Measurements from ENCODE around the gene TSLP.

DNA sequence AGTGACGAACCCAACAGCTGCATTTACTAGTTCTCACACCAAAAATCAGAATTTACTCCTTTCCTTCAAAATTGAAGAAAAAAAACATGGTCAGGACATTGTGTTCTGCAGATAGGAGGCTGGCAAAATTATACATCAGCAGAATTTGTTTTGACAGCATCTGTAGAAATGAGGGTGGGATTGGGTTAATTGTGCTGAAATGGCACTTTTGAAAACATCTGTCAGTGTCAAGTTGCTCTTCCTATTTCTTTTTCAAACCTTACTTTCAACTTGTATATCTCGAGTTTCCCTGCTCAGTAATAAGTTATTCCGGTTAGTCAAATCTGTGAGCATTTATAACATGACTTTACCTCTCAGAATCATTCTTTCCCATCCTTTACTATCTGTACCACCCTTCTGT is 40.4 kb downstream of the TSLP start:
- TF ChIP-seq, protein P1, sequence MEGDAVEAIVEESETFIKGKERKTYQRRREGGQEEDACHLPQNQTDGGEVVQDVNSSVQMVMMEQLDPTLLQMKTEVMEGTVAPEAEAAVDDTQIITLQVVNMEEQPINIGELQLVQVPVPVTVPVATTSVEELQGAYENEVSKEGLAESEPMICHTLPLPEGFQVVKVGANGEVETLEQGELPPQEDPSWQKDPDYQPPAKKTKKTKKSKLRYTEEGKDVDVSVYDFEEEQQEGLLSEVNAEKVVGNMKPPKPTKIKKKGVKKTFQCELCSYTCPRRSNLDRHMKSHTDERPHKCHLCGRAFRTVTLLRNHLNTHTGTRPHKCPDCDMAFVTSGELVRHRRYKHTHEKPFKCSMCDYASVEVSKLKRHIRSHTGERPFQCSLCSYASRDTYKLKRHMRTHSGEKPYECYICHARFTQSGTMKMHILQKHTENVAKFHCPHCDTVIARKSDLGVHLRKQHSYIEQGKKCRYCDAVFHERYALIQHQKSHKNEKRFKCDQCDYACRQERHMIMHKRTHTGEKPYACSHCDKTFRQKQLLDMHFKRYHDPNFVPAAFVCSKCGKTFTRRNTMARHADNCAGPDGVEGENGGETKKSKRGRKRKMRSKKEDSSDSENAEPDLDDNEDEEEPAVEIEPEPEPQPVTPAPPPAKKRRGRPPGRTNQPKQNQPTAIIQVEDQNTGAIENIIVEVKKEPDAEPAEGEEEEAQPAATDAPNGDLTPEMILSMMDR (conservative IDR thresholded peaks at IDR 0.05; ENCODE audit: low read length): no peak
- no peak for TF ChIP-seq EZH2phosphoT487 (IDR thresholded peaks at IDR 0.05; ENCODE audit: borderline replicate concordance, low read depth, low read length)

All from OCI-LY7 (cell line).